ENCODE data around the gene CFAP73. TPM values are rescaled to one million over a fixed set of nuclear protein-coding genes. Genes with fewer than 3 reads are reported as not detected.

CFAP73 gene
- total RNA-seq, 1 donor from 2014 or later, result not detected

DNA sequence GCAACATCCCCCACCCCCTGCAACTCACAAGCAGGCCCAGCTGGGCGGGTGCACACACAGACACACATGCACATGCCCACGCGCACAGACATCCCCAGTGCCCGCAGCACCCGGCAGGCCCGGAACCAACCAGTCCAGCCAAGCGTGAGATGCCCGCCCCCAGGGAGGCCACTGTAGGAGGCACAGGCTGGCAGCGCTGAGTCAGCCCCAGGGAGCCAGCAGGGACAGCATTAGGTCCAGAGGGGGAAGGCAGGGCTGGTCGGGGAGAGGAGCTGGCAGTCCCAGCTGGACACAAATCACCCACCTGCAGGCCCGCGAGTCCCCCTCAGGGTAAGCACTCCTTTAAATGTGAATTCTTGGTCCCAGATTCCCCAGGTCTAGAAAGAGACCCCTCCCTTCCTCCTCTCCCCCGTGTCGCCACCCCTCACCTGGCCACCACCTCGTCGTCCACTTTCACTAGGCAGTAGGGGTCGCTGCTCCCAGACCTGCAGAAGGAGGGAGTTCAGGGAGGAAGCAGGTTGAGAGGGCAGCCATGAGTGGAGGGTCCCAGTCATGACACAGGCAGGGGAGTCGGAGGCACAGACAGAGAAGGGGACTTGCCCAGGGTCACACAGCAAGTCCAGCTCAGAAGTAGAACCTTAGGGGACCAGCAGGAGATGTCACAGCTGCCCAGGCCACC is 18.9 kb upstream of the CFAP73 start:
- Mint-ChIP-seq H3K36me3 (ENCODE audit: low read depth) (no peaks in the 10 kb centered on the region), H3K4me1 (ENCODE audit: low read depth) (no peaks in the 10 kb centered on the region), H3K9me3 (ENCODE audit: low read depth) (no peaks in the 10 kb centered on the region), H3K27ac (ENCODE audit: unreplicated experiment) (no peak overlapping the region), H3K27me3 (ENCODE audit: low read depth) (peaks cover 46% of the 10 kb centered on the region), H3K4me3 (ENCODE audit: unreplicated experiment) (no peak overlapping the region)
- TF ChIP-seq CTCF (IDR thresholded peaks at IDR 0.05), result peak; percentile 49
- no peak for DNase-seq (ENCODE audit: low spot score)

GRCh38 chr12:113131556-113131955 is 18.0 kb upstream of the CFAP73 start:
- no peak overlapping the region for H3K4me3 Mint-ChIP-seq (ENCODE audit: unreplicated experiment)
- H3K27ac Mint-ChIP-seq (ENCODE audit: unreplicated experiment), result no peak overlapping the region
- no peak for DNase-seq (ENCODE audit: low spot score)
- H3K4me1 Mint-ChIP-seq (ENCODE audit: low read depth), result no peaks in the 10 kb centered on the region
- no peak for TF ChIP-seq CTCF (IDR thresholded peaks at IDR 0.05)
- H3K36me3 Mint-ChIP-seq (ENCODE audit: low read depth), result no peaks in the 10 kb centered on the region
- no peaks in the 10 kb centered on the region for H3K9me3 Mint-ChIP-seq (ENCODE audit: low read depth)
- H3K27me3 Mint-ChIP-seq (ENCODE audit: low read depth), result peaks cover 55% of the 10 kb centered on the region

DNA sequence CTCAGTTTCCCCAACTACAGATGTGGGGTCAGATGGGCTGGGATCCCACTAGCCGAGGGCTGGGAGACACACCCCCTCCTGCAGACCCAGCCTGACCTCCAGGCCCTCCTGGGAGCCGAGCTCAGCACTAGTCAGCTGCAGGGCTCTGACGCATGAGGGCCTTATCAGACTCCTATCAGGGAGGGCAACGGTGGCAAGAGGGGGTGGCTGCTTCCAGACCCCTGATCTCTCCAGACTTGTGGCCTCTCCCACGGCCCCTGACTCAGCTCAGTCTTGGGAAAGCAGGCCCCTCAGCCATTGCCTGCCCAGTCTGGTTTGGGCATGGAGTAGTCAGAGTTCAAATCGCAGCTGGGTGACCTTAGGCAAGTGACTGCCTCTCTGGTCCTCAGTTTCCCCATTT is 16.5 kb upstream of the CFAP73 start:
- no peak for DNase-seq (ENCODE audit: low spot score)
- no peak overlapping the region for H3K27ac Mint-ChIP-seq (ENCODE audit: unreplicated experiment)
- no peak overlapping the region for H3K4me3 Mint-ChIP-seq (ENCODE audit: unreplicated experiment)
- H3K27me3 Mint-ChIP-seq (ENCODE audit: low read depth), result peaks cover 55% of the 10 kb centered on the region
- no peaks in the 10 kb centered on the region for H3K9me3 Mint-ChIP-seq (ENCODE audit: low read depth)
- H3K4me1 Mint-ChIP-seq (ENCODE audit: low read depth), result no peaks in the 10 kb centered on the region
- H3K36me3 Mint-ChIP-seq (ENCODE audit: low read depth), result no peaks in the 10 kb centered on the region
- TF ChIP-seq CTCF (IDR thresholded peaks at IDR 0.05), result no peak

DNA sequence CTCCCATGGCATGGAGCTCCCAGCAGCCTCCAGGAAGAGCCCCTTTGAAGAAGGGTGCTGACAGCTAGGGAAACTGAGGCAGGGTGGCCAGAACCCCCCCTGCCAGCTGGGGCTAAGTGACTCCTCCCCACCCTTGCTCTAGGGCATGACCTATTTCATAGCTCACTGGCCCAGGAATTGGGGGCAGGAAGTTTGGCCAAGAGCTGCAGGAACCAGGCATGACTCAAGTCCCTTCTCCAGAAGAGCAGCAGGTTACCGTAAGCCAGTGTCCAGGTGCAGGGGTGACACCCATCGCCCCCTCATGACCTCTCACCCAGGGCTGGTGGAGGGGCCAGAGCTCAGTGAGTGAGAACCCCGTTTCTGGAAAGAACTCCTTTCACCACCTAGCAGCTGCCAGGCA is 15.9 kb upstream of the CFAP73 start:
- H3K27me3 Mint-ChIP-seq (ENCODE audit: low read depth), result peaks cover 49% of the 10 kb centered on the region
- no peaks in the 10 kb centered on the region for H3K4me1 Mint-ChIP-seq (ENCODE audit: low read depth)
- no peaks in the 10 kb centered on the region for H3K9me3 Mint-ChIP-seq (ENCODE audit: low read depth)
- no peaks in the 10 kb centered on the region for H3K36me3 Mint-ChIP-seq (ENCODE audit: low read depth)
- no peak for TF ChIP-seq CTCF (IDR thresholded peaks at IDR 0.05)
- no peak overlapping the region for H3K27ac Mint-ChIP-seq (ENCODE audit: unreplicated experiment)
- DNase-seq (ENCODE audit: low spot score), result no peak
- H3K4me3 Mint-ChIP-seq (ENCODE audit: unreplicated experiment), result no peak overlapping the region

- no peaks in the 10 kb centered on the region for H3K4me1 Mint-ChIP-seq (ENCODE audit: low read depth)
- no peak for DNase-seq (ENCODE audit: low spot score)
- H3K27me3 Mint-ChIP-seq (ENCODE audit: low read depth), result peaks cover 45% of the 10 kb centered on the region
- no peak for TF ChIP-seq CTCF (IDR thresholded peaks at IDR 0.05)
- H3K36me3 Mint-ChIP-seq (ENCODE audit: low read depth), result no peaks in the 10 kb centered on the region
- no peak overlapping the region for H3K27ac Mint-ChIP-seq (ENCODE audit: unreplicated experiment)
- no peak overlapping the region for H3K4me3 Mint-ChIP-seq (ENCODE audit: unreplicated experiment)
- H3K9me3 Mint-ChIP-seq (ENCODE audit: low read depth), result no peaks in the 10 kb centered on the region
Measured at GRCh38 chr12:113134071-113134470, 15.5 kb upstream of the CFAP73 start.

Data from chondrocyte (in vitro differentiated cells).